ENCODE measurements around the gene CCSER1.

CCSER1 gene

DNA sequence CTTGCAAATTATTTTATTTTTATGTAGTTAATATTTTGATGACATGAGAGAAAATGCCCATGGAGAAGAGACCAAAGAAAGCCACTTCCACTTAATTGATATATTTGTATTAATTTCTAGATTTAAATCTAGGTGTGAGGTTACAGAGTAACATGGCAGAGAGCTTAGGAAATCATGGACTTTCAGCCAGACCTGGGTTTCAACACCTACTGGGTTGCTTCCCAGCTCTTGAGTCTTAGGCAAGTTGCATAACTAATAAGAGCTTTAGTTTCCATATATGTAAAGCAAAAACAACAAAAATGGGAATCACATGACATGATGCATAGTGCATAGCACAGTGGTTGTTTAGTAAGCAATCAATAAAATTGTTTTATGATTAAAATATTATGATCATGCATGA is 413.3 kb downstream of the CCSER1 start:
- no peak for TF ChIP-seq CTCF (IDR thresholded peaks at IDR 0.05; ENCODE audit: borderline replicate concordance, control extremely low read depth, extremely low read depth, insufficient read depth, missing control alignments)
- in situ Hi-C loops (cut with MboI; ENCODE audit: low sequenced_read_pairs, unreplicated experiment), result no loop called here
- no peak for DNase-seq (ENCODE audit: low spot score)

DNA sequence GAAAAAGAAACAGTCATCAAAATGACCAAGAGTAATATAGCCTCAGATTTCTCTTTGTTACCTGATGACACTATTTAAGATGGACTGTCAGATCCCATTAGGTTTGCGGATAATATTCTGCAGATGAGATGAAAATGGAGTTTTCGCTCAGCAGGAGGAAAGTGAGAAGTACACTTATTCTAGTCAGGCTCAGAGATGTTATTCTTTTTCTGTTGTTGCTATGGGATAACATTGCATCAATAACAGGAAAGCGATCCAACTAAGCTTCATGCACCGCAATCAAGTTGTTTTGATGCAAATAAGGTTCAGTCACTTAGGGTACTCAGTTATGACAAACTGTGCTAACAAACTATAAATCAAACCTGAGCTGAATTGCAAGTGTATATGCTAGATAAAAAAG is 415.0 kb downstream of the CCSER1 start:
- in situ Hi-C loops (cut with MboI; ENCODE audit: low sequenced_read_pairs, unreplicated experiment), result no loop called here
- no peak for TF ChIP-seq CTCF (IDR thresholded peaks at IDR 0.05; ENCODE audit: borderline replicate concordance, control extremely low read depth, extremely low read depth, insufficient read depth, missing control alignments)
- no peak for DNase-seq (ENCODE audit: low spot score)

DNA sequence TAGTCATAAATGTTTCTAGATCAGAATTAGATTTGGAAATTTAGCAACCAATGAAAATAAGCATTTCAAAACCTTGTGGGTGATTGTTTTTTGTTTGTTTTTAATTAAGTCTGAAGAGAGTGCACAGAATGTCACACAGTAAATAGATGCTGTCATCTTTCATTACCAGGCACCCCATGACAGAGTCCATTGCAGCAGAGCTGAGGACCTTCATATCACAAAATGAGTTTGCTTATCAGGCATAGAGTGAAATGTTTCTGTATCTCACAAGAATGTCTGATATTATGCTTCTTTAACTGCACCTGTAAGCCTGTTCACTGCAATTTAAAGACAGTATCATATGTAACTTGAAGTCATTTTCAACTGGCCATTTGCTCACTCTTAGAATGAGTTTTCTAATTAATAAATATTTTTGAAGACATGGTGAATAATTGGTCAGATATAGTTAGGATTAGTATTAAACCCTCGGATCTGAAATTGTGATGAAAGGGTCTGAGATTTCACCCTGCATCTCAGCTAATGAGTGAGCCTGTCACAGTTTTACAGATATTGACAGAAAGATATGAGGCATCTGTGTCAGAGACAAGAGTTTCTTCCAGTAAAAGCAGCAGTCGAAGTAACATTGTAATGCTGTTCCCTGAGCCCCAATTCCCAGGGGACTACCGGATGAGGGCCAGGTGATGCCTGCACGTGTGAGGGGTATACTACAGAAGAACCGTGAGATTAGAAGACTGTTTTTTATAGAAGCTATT is 416.4 kb downstream of the CCSER1 start:
- in situ Hi-C loops (cut with MboI; ENCODE audit: low sequenced_read_pairs, unreplicated experiment), result no loop called here
- no peak for DNase-seq (ENCODE audit: low spot score)
- no peak for TF ChIP-seq CTCF (IDR thresholded peaks at IDR 0.05; ENCODE audit: borderline replicate concordance, control extremely low read depth, extremely low read depth, insufficient read depth, missing control alignments)

GRCh38 chr4:90544532-90545045 is 417.4 kb downstream of the CCSER1 start:
- DNase-seq (ENCODE audit: low spot score), result no peak
- in situ Hi-C loops (cut with MboI; ENCODE audit: low sequenced_read_pairs, unreplicated experiment), result no loop called here
- no peak for TF ChIP-seq CTCF (IDR thresholded peaks at IDR 0.05; ENCODE audit: borderline replicate concordance, control extremely low read depth, extremely low read depth, insufficient read depth, missing control alignments)

DNA sequence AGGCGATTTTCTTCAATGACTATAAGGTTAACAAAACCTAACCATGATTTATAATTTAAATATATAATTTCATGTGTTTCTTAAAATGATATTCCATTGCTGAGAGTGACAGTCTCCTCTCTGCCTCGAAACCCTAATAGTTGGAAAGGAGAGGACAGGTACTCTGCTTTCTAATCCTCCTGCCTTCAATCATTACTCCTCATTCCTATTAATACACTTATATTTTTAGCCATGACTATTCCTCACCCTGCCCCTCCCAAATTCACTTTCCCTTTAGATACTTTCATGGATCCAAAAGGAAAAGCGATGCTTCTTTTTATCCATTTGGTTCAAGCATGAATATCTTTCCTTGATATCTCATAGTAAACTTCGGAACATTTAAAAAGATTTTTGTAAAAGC is 418.2 kb downstream of the CCSER1 start:
- no peak for TF ChIP-seq CTCF (IDR thresholded peaks at IDR 0.05; ENCODE audit: borderline replicate concordance, control extremely low read depth, extremely low read depth, insufficient read depth, missing control alignments)
- no peak for DNase-seq (ENCODE audit: low spot score)
- in situ Hi-C loops (cut with MboI; ENCODE audit: low sequenced_read_pairs, unreplicated experiment), result no loop called here

- no peak for DNase-seq (ENCODE audit: low spot score)
- TF ChIP-seq CTCF (IDR thresholded peaks at IDR 0.05; ENCODE audit: borderline replicate concordance, control extremely low read depth, extremely low read depth, insufficient read depth, missing control alignments), result no peak
- in situ Hi-C loops (cut with MboI; ENCODE audit: low sequenced_read_pairs, unreplicated experiment), result no loop called here
Measured at GRCh38 chr4:90546114-90546513, 418.9 kb downstream of the CCSER1 start.

All from GM13976 (cell line).